Kidney (tissue), 14 donors: ENCODE measurements around the gene LYRM4. TPM values are rescaled to one million over a fixed set of nuclear protein-coding genes. Genes with fewer than 3 reads are reported as not detected.

Experiments used
- DNase-seq, 5 donors: peaks; one replicate each; pipeline ENCODE4 v3.0.0-alpha.2; 2013 to 2020
- FAIRE-seq: peaks from 2 replicates; lab custom pipeline; 2012; peaks lifted over from hg19 to GRCh38; lab: Jason Lieb, UNC
- H3K27ac ChIP-seq, 2 donors: one replicate each; pipeline ENCODE4 v1.7.0; 2013; ENCODE audit warnings: low read depth in 2 of 2, low read length in 2 of 2, inconsistent platforms in 1 of 2
- H3K27me3 ChIP-seq: one replicate; pipeline ENCODE4 v1.7.1; 2013; ENCODE audit warnings: low read length, inconsistent platforms; ENCODE audit not compliant: control insufficient read depth, insufficient read depth
- H3K36me3 ChIP-seq, 3 donors: one replicate each; pipeline versions ENCODE4 v1.7.0 to v1.7.1; 2013; ENCODE audit warnings: low read length in 3 of 3, control low read depth in 1 of 3, inconsistent platforms in 1 of 3; ENCODE audit not compliant: insufficient read depth in 3 of 3, control insufficient read depth in 2 of 3
- H3K4me1 ChIP-seq, 3 donors: one replicate each; pipeline versions ENCODE4 v1.7.0 to v1.7.1; 2013; ENCODE audit warnings: low read length in 3 of 3, inconsistent platforms in 1 of 3, low read depth in 1 of 3; ENCODE audit not compliant: control insufficient read depth in 2 of 3, insufficient read depth in 2 of 3
- H3K4me3 ChIP-seq, 3 donors: one replicate each; pipeline versions ENCODE4 v1.7.0 to v1.8.1; 2013; ENCODE audit warnings: low read length in 3 of 3, control low read depth in 1 of 3, inconsistent platforms in 1 of 3
- H3K9ac ChIP-seq, 3 donors: one replicate each; pipeline versions ENCODE4 v1.7.0 to v1.7.1; 2013; ENCODE audit warnings: low read length in 3 of 3, control low read depth in 1 of 3, inconsistent platforms in 1 of 3
- H3K9me3 ChIP-seq, 3 donors: one replicate each; pipeline versions ENCODE4 v1.7.0 to v1.7.1; 2013; ENCODE audit warnings: low read length in 3 of 3, control low read depth in 1 of 3, inconsistent platforms in 1 of 3; ENCODE audit not compliant: control insufficient read depth in 2 of 3, insufficient read depth in 1 of 3
- intact Hi-C: fragments of 100-400 bp; cut with DNase I; formaldehyde crosslinking; loops from one replicate; pipeline ENCODE4 v1.11.1; 2022
- polyA plus RNA-seq: library from polyadenylated mRNA; stranded (reverse); fragments of 350-450 nt; fragmentation: Illumina TruSeq; extraction: RNeasy Lipid Tissue Mini Kit (QIAGEN cat#74804); gene quantifications from one replicate; pipeline ENCODE4 v1.2.3, GENCODE V29; 2014; ENCODE audit warnings: low read depth, low replicate concordance; ENCODE audit not compliant: insufficient read depth
- total RNA-seq: library from RNA; stranded (reverse); fragmentation: NEBNext Ultra II Directional; extraction: Animal tissue kit (Norgen Biotek cat#: 25700); gene quantifications from one replicate; pipeline ENCODE4 v1.2.1, GENCODE V29; 2021
- TF ChIP-seq, protein P1 (sequence below): IDR thresholded peaks from 3 replicates; pipeline ENCODE4 v1.5.1; 2012; ENCODE audit warnings: mild to moderate bottlenecking, moderate library complexity, borderline replicate concordance; ENCODE audit not compliant: insufficient read depth; ENCODE audit errors: extremely low read depth
- donor health status: control.
- donor health status: control.
- donor health status: control.
- donor health status: control.
- donor health status: control.
- donor health status: DM: yes; HTN: yes; CAD: no.
- donor health status: Normal renal cell carcinoma (clear cell type).

LYRM4 gene
- total and polyA plus RNA-seq, 2 donors from 2014 or later, result 21.3 to 31.8 TPM

GRCh38 chr6:5305968-5306626, 45.3 kb upstream of the LYRM4 start:
- Histone ChIP-seq H3K9ac (no peak overlapping the region), H3K27me3 (no peaks in the 10 kb centered on the region), H3K27ac (no peak overlapping the region), H3K9me3 (no peaks in the 10 kb centered on the region), H3K4me1 (peaks cover 5 to 8% (median 5%) of the 10 kb centered on the region in 3 donors), H3K36me3 (no peaks in the 10 kb centered on the region), H3K4me3 (no peak overlapping the region)
- DNase-seq (peak in 3 of 5 donors; percentile 54 to 83 (median 67)), FAIRE-seq (no peak)
- intact Hi-C loops, result no loop called here
- TF ChIP-seq, protein P1, sequence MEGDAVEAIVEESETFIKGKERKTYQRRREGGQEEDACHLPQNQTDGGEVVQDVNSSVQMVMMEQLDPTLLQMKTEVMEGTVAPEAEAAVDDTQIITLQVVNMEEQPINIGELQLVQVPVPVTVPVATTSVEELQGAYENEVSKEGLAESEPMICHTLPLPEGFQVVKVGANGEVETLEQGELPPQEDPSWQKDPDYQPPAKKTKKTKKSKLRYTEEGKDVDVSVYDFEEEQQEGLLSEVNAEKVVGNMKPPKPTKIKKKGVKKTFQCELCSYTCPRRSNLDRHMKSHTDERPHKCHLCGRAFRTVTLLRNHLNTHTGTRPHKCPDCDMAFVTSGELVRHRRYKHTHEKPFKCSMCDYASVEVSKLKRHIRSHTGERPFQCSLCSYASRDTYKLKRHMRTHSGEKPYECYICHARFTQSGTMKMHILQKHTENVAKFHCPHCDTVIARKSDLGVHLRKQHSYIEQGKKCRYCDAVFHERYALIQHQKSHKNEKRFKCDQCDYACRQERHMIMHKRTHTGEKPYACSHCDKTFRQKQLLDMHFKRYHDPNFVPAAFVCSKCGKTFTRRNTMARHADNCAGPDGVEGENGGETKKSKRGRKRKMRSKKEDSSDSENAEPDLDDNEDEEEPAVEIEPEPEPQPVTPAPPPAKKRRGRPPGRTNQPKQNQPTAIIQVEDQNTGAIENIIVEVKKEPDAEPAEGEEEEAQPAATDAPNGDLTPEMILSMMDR, result no peak

- Histone ChIP-seq H3K27ac (no peak overlapping the region), H3K4me3 (no peak overlapping the region), H3K4me1 (peaks cover 5 to 8% (median 5%) of the 10 kb centered on the region in 3 donors), H3K36me3 (no peaks in the 10 kb centered on the region), H3K9me3 (no peaks in the 10 kb centered on the region), H3K27me3 (no peaks in the 10 kb centered on the region), H3K9ac (no peak overlapping the region)
- intact Hi-C loops, result no loop called here
- TF ChIP-seq, protein P1, result no peak
- FAIRE-seq (no peak), DNase-seq (no peak)
Measured at GRCh38 chr6:5303682-5304081, 42.9 kb upstream of the LYRM4 start.

GRCh38 chr6:5302995-5303622, 42.4 kb upstream of the LYRM4 start:
- DNase-seq, result peak in 4 of 5 donors; percentile 56 to 71 (median 58)
- intact Hi-C loops, result no loop called here
- no peak overlapping the region for H3K27ac ChIP-seq
- peaks cover 5 to 8% (median 5%) of the 10 kb centered on the region in 3 donors for H3K4me1 ChIP-seq
- no peaks in the 10 kb centered on the region for H3K36me3 ChIP-seq
- no peak overlapping the region for H3K9ac ChIP-seq
- H3K9me3 ChIP-seq, result no peaks in the 10 kb centered on the region
- FAIRE-seq, result no peak
- H3K4me3 ChIP-seq, result no peak overlapping the region
- TF ChIP-seq, protein P1, result peak; percentile 67
- H3K27me3 ChIP-seq, result no peaks in the 10 kb centered on the region
